K562 (cell line): ENCODE results near the gene BRICD5. TPM values are rescaled to one million over a fixed set of nuclear protein-coding genes. Genes with fewer than 3 reads are reported as not detected.

ENCODE experiments used
- BRD4 ChIP-seq: fragments of 200-600 bp; sonication (generic); IDR thresholded peaks from 2 replicates; pipeline ENCODE4 v1.6.1; 2017; ENCODE audit warnings: inconsistent platforms
- CCNT2 ChIP-seq: IDR thresholded peaks from 2 replicates; pipeline ENCODE4 v1.6.1; 2011; ENCODE audit warnings: borderline replicate concordance, low read depth, mild to moderate bottlenecking, moderate library complexity, mixed read lengths, low read length; ENCODE audit not compliant: insufficient read length; ENCODE audit errors: extremely low read depth
- CREBBP ChIP-seq: IDR thresholded peaks from one replicate; pipeline ENCODE4 v1.6.1; 2012; ENCODE audit warnings: low read depth, mild to moderate bottlenecking, control low read depth, inconsistent platforms, low read length
- FOXJ3 ChIP-seq: sonication (generic); formaldehyde crosslinking; IDR thresholded peaks from 2 replicates; pipeline ENCODE4 v1.4.0; 2020; ENCODE audit warnings: mild to moderate bottlenecking, missing genetic modification reagents
- GATA2 ChIP-seq: sonication (generic); formaldehyde crosslinking; IDR thresholded peaks from 2 replicates; pipeline ENCODE4 v1.4.0; 2020; ENCODE audit warnings: mild to moderate bottlenecking, missing genetic modification reagents
- HOXB6 ChIP-seq: fragments of 250-450 bp; sonication (Bioruptor Pico); IDR thresholded peaks from 2 replicates; pipeline ENCODE4 v1.5.1; 2022; ENCODE audit warnings: mild to moderate bottlenecking, borderline replicate concordance
- PHF8 ChIP-seq: fragments of 200-600 bp; sonication (generic); IDR thresholded peaks from 2 replicates; pipeline ENCODE4 v1.6.1; 2012; ENCODE audit warnings: mixed run types, mild to moderate bottlenecking, inconsistent platforms, low read length, moderate library complexity, borderline replicate concordance
- RBM22 ChIP-seq: fragments of 200-400 bp; formaldehyde crosslinking; IDR thresholded peaks from 2 replicates; pipeline ENCODE4 v1.6.1; 2018; ENCODE audit warnings: low read length, low read depth; ENCODE audit not compliant: poor library complexity, severe bottlenecking
- SIN3B ChIP-seq: fragments of 450-650 bp; IDR thresholded peaks from 2 replicates; pipeline ENCODE4 v1.6.1; 2017; ENCODE audit warnings: low read depth, mild to moderate bottlenecking, moderate library complexity
- STAT6 ChIP-seq: sonication (generic); formaldehyde crosslinking; IDR thresholded peaks from 2 replicates; pipeline ENCODE4 v1.8.1; 2023; ENCODE audit warnings: mild to moderate bottlenecking, missing genetic modification reagents
- TARDBP ChIP-seq: fragments of 450-650 bp; IDR thresholded peaks from 2 replicates; pipeline ENCODE4 v1.6.1; 2016
- TCF7L2 ChIP-seq: fragments of 150-350 bp; IDR thresholded peaks from 2 replicates; pipeline ENCODE4 v1.6.1; 2016; ENCODE audit warnings: low read depth, mild to moderate bottlenecking, low read length, moderate library complexity
- ZNF184 ChIP-seq: sonication (generic); formaldehyde crosslinking; IDR thresholded peaks from 2 replicates; pipeline ENCODE4 v1.5.0; 2020; ENCODE audit warnings: missing genetic modification reagents
- ZNF384 ChIP-seq: IDR thresholded peaks from 2 replicates; pipeline ENCODE4 v1.6.1; 2012; ENCODE audit warnings: low read depth, low read length, improper control_type of control experiment
- polyA plus RNA-seq, 8 experiments: library from polyadenylated mRNA; depleted of rRNA in 4 of 8; stranded (reverse) in 5 of 8; unstranded in 3 of 8; fragments of >200 nt; fragmentation: Nextera tagmentation in 2 of 8; fragmentation: Illumina TruSeq in 1 of 8; extraction: Ambion mirVana in 2 of 8; extraction: Trizol in 1 of 8; gene quantifications; 2 replicates each; pipeline versions ENCODE4 v1.2.1 to v1.2.3, GENCODE V29; 2011 to 2014; ENCODE audit warnings: inconsistent platforms in 1 of 8, missing spikeins in 1 of 8
- total RNA-seq, 7 experiments: library from RNA; depleted of rRNA in 6 of 7; stranded (reverse); fragments of >200 nt in 6 of 7; fragmentation: Illumina TruSeq in 2 of 7; extraction: Trizol in 2 of 7; gene quantifications; 2 replicates each; pipeline versions ENCODE4 v1.2.1 to v1.2.3, GENCODE V29; 2011 to 2021; ENCODE audit warnings: low replicate concordance in 1 of 7
- TF ChIP-seq, protein P1 (sequence below): IDR thresholded peaks from 2 replicates; pipeline ENCODE4 v1.6.1; 2011; ENCODE audit warnings: borderline replicate concordance, low read depth, mild to moderate bottlenecking, moderate library complexity, low read length; ENCODE audit not compliant: insufficient read depth, poor library complexity, severe bottlenecking
- TF ChIP-seq, protein P2 (sequence below): fragments of 250-450 bp; sonication (Bioruptor Pico); IDR thresholded peaks from 2 replicates; pipeline ENCODE4 v1.6.1; 2021; ENCODE audit warnings: mild to moderate bottlenecking

The BRICD5 gene
- total and polyA plus RNA-seq, 9 of the 15 experiments (the other 6 are each of a cell fraction or from before 2014, with no cell fraction given): 0.24 to 15.1 (median 2.4) TPM; not detected in 1

GRCh38 chr16:2233046-2233775 is 22.5 kb upstream of the BRICD5 start (continued):
- no peak for TF ChIP-seq FOXJ3
- TF ChIP-seq, protein P1, sequence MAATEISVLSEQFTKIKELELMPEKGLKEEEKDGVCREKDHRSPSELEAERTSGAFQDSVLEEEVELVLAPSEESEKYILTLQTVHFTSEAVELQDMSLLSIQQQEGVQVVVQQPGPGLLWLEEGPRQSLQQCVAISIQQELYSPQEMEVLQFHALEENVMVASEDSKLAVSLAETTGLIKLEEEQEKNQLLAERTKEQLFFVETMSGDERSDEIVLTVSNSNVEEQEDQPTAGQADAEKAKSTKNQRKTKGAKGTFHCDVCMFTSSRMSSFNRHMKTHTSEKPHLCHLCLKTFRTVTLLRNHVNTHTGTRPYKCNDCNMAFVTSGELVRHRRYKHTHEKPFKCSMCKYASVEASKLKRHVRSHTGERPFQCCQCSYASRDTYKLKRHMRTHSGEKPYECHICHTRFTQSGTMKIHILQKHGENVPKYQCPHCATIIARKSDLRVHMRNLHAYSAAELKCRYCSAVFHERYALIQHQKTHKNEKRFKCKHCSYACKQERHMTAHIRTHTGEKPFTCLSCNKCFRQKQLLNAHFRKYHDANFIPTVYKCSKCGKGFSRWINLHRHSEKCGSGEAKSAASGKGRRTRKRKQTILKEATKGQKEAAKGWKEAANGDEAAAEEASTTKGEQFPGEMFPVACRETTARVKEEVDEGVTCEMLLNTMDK: no peak
- TF ChIP-seq TARDBP: no peak
- no peak for TF ChIP-seq HOXB6 (CRISPR knock-in tag)
- TF ChIP-seq SIN3B: no peak
- no peak for TF ChIP-seq TCF7L2
- peak; percentile 9 for TF ChIP-seq CCNT2
- TF ChIP-seq PHF8: no peak
- TF ChIP-seq RBM22: peak; percentile 65
- no peak for TF ChIP-seq CREBBP
- TF ChIP-seq, protein P2, sequence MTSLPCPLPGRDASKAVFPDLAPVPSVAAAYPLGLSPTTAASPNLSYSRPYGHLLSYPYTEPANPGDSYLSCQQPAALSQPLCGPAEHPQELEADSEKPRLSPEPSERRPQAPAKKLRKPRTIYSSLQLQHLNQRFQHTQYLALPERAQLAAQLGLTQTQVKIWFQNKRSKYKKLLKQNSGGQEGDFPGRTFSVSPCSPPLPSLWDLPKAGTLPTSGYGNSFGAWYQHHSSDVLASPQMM (CRISPR knock-in tag): no peak
- no peak for TF ChIP-seq ZNF384
- TF ChIP-seq ZNF184: no peak
- no peak for TF ChIP-seq GATA2 (CRISPR knock-in tag)
- TF ChIP-seq STAT6 (CRISPR knock-in tag): no peak
- no peak for TF ChIP-seq BRD4
